CD4-positive, alpha-beta T cell treated with Interleukin-4 for 1 hour (primary cell): ENCODE measurements around the gene FPR3.

Source experiments
- DNase-seq, 2 donors: peaks; one replicate each; pipeline ENCODE4 v3.0.0-alpha.2; 2020 to 2022

The FPR3 gene

GRCh38 chr19:51807925-51808324 lies 13.0 kb downstream of the FPR3 start:
- no peak for DNase-seq

GRCh38 chr19:51808333-51808986 lies 13.5 kb downstream of the FPR3 start:
- no peak for DNase-seq

- no peak for DNase-seq
Measured at GRCh38 chr19:51809787-51810186, 14.8 kb downstream of the FPR3 start.

- no peak for DNase-seq
Measured at GRCh38 chr19:51810223-51810622, 15.3 kb downstream of the FPR3 start.

DNA sequence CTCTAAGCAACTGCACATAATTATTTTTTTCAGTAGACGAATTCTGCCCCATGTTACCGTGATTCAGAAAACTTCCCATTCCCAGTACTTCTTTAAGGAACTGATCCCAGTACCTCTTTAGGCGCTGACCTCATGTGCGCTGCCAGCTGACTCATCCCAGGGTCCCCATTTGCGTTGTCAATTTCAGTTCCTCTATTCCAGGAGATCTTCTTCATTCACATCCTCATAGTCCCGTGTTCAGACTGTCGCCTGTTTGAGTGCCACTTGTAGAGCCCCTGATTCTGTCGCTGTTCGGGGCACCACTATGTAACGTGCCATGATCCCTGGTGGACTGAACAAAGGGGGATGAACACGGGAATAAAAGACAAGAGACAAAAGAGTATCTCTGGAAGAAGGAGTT lies 16.4 kb downstream of the FPR3 start:
- DNase-seq = peak; percentile 25 to 78

DNA sequence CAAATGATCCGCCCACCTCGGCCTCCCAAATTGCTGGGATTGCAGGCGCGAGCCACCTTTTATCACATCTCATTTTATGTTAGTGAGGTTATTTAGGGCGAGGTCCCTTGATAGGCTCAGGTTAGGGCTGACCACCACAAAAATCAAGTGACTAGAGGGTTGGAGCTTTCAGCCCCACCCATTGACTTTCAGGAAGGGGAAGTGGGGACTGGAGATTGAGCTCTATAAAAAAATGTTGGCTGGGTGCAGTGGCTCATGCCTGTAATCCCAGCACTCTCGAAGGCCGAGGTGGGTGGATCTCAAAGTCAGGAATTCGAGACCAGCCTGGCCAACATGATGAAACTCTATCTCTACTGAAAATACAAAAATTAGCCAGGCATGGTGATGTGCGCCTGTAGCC lies 20.1 kb downstream of the FPR3 start:
- peak in 1 of 2 donors; percentile 2 for DNase-seq

GRCh38 chr19:51816711-51817110 lies 21.8 kb downstream of the FPR3 start:
- DNase-seq = no peak

- DNase-seq = no peak
Measured at GRCh38 chr19:51820011-51820410, 25.1 kb downstream of the FPR3 start.

GRCh38 chr19:51820831-51821446 lies 26.0 kb downstream of the FPR3 start:
- no peak for DNase-seq

DNA sequence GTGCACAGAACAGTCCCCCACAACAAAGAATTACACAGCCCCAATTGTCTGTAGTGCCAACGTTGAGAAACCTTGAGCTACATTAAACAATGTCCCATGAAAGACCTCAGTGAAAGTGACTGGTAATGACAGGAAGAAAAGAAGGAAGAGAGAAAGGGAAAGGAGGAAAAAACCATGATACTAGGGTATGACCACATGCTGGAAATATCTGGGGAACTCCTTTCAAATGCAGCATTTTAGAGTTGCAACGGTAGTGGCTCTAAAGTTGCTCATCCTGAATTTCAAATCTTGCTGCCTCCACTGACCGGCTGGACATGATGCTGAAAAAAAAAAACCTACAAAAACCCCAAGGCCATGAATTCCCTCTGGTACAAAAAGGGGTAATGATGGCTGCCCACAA lies 26.5 kb downstream of the FPR3 start:
- no peak for DNase-seq

GRCh38 chr19:51821921-51822320 lies 27.0 kb downstream of the FPR3 start:
- DNase-seq = no peak

GRCh38 chr19:51822325-51822724 lies 27.4 kb downstream of the FPR3 start:
- peak; percentile 8 to 65 for DNase-seq

GRCh38 chr19:51822946-51823345 lies 28.0 kb downstream of the FPR3 start:
- peak in 1 of 2 donors; percentile 20 for DNase-seq

DNA sequence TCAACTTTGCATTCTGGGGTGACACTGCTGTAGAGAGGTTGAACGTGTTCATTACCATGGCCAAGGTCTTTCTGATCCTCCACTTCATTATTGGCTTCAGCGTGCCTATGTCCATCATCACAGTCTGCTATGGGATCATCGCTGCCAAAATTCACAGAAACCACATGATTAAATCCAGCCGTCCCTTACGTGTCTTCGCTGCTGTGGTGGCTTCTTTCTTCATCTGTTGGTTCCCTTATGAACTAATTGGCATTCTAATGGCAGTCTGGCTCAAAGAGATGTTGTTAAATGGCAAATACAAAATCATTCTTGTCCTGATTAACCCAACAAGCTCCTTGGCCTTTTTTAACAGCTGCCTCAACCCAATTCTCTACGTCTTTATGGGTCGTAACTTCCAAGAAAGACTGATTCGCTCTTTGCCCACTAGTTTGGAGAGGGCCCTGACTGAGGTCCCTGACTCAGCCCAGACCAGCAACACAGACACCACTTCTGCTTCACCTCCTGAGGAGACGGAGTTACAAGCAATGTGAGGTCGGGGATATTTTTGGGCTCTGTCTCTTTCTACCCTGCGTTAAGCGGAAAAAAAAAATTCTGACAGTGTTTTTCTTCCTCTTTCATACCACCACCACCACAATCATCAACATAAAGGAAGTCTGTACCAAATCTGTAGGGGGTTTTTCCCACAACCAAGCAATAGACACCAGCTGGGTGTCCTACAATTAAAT lies 29.5 kb downstream of the FPR3 start:
- DNase-seq = peak; percentile 13 to 69

DNA sequence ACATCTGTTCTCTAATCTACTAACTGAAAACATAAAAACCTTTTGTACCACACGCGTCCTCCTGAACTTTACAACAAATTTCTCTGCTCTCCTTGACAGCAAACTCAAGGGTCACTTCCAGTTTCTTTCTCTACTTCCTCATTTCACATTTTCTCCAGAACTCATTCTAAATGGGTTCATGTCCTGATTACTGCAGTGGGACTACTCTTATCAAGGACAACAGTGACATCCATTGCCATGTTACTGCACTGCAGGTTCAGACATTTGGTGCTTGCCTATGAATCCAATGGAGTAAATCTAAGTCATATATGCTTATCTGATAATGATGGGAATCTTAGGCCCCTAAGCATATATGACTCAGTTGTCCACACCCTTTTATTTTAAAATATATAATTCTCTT lies 35.3 kb downstream of the FPR3 start:
- DNase-seq = peak; percentile 32 to 60

- DNase-seq = no peak
Measured at GRCh38 chr19:51837145-51837544, 42.2 kb downstream of the FPR3 start.

DNA sequence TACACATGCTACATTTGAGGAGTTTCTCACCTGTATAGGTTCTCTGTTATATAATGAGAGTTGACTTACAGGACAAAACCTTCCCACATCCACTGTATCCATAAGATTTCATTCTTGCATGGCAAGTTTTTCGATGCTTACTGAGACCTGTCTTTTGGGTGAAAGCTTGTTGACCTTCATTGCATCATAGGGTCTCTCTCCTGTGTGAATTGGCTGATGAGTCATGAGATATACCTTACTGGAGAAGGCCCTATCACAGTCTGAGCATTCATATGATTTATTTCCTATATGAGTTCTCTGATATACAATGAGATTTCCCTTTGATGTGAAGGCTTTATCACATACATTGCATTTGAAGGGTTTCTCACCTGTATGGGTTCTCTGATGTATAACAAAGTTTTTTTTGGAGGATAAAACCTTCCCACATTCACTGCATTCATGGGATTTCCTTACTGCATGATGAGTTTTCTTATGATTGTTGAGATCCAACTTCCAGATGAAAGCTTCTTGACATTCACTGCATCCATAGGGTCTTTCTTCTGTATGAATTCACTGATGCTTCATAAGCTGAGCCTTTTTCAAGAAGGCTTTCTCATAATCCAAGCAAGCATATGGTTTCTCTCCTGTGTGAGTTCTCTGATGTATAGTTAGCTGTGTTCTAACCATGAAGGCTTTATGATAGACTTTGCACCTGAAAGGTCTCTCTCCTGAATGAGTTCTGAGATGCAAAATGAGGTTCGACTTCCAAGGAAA lies 67.1 kb downstream of the FPR3 start:
- DNase-seq = no peak

- no peak for DNase-seq
Measured at GRCh38 chr19:51873097-51873496, 78.1 kb downstream of the FPR3 start.
